ENCODE data around the gene TBC1D1.
A peak's percentile ranks its signal among the peaks of the same experiment; 100 is the strongest.
"Not testable (repeated sequence)": the region's sequence is repeated elsewhere in the genome, so short reads cannot be mapped to it uniquely, and the experiment has no call there.

The TBC1D1 gene

DNA sequence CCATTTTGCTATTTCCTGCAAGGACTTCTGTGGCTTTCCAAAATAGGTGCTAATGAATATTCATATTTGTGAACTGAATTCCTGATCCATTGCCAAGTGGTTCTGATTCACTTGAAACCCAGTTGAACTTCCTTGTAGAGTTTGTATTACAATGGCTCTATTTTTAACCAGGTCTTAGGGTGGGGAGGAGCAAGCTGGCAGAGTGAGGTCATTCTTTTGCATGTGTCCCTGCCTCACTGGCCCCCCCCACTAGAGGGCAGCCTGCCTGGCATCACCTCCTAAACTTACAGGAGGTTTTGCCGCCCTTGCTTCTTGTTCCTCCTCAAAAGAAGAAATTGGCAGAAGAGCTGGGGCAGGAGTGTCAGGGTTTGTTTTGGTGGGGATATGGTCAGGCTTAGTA, 79.8 kb downstream of the TBC1D1 start:
- no peak for DNase-seq

- DNase-seq = no peak
Measured at GRCh38 chr4:37971202-37971601, 80.3 kb downstream of the TBC1D1 start.

- no peak for DNase-seq
Measured at GRCh38 chr4:37973441-37973840, 82.6 kb downstream of the TBC1D1 start.

GRCh38 chr4:37975321-37975822, 84.5 kb downstream of the TBC1D1 start:
- DNase-seq = not testable (repeated sequence)

GRCh38 chr4:37976507-37976906, 85.6 kb downstream of the TBC1D1 start:
- DNase-seq = no peak

DNA sequence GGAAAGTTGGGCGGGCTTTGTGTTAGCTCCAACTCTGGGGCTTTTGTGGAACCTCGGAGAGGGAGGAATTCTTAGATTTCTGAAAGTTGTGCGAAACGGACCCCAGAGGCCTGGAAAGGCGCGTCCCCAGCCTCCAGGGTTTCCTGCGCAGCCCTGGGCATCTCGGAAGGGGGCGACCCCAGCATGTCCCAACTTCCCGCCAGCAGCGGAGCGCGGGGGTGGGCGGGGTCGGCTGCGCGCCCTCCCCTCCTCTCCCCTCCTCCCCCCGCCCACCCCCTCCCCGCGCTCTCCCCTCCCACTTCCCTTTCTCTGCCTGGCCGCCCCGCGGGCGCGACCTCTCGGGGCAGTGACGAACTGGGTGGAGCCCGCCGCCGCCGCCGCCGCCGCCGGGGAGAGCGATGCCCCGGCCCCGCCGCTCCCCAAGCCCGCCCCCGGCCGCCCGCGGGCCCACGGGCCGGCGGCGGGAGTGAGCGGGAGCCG, 86.1 kb downstream of the TBC1D1 start:
- DNase-seq = peak; percentile 37 to 40

DNA sequence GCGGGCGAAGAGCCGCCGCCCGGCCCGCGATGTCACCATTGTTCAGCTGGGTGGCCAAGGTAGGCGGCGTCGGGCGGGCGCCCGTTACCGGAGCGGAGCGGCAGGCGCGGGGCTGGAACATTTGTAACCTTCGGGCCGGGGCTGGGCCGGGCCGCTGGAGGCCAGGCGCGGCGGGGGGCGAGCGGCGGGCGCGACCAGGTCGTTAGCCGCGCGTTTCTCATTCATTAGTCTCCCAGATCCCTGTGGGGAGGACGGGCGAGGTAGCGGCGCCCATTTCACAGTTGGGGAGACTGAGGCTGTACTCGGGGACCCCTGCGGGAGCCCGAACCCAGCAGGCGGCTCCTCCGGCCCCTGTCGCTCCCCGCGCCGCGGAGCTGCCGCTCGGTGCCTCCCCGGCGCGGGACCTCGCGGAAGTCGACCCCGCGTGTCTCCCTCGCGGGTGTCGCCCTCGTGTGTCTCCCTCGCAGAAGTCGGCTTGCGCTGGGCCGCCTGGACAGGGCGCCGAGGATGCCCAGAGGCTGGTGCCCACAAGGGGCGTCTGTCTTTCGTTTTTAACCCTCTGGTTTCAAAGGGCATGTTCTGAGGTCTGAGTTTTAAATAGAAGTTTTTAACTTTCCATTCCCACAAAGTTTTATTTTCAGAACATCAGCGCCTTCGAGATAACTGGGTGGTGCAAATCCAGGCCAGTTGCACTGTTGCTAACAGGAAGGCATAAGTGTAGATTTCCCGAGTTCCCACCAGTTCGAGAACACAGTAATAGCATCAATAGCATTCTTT, 86.8 kb downstream of the TBC1D1 start:
- DNase-seq = peak in 1 of 2 experiments; percentile 14

DNA sequence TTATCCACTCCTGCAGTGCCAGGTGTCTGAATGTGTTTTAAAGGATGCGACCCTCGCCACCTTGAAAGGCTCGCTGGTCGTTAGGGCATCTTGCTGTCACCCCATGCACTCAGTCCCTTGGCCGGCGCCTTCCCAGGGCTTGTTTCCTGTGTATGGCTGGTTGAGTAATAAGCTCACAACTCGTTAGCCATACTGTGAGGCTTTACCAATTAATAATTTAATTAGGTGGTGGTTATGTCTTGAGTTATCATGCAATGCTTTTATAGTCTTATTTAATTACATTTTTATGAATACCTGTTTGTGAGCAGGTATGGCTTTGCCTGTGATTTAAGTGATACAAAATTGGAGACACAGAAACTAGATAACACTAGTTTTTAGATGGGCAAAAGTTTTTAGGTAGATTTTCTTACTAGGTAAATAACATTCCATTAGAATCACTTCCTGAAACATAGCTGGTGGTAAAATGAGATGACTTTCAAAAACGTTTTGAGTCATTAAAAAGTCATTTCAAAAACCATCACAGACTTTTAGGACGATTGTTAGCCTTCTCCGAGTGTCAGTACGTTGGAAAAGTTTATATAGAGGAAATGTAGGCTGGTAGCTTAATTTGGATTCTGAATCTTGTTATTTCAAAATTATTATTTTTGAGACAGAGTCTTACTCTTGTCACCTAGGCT, 87.5 kb downstream of the TBC1D1 start:
- DNase-seq = no peak

DNA sequence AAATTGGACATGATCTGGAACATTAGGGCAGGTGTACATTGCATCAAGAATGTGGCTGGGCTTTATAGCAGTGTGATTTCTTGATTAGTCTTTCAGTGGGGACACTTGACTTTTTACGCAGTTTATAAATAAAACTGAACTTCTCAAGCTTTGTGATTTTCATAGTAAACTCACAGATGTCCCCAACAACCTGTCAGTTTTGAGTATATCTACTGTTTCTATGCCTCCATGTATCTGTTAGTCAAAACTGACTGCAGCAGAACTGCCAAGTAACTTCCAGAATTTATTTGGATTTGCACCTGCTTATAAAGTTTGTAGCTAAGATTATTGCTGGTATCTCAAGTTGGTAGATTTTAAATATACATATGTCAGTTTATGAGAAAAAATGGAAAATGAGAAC, 89.4 kb downstream of the TBC1D1 start:
- DNase-seq = no peak

DNA sequence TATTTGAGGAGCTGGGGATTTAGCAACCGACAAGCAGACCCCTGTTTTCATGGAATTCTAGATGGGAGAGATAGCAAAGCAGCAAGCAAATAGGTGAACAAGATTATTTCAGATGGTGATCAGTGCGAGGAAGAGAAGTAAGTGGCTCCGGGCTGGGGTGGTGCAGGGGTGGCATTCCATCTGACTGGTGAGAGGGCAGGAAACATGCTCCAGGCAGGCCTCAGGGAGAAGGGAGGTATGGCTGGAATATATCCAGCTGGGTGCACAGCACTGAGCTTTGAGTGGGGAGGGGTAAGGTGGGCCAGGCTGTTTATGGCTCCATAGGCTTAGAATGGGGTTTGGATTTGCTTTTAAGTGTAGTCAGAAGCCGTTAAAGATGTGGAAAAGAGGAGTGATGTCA, 90.5 kb downstream of the TBC1D1 start:
- DNase-seq = no peak

- no peak for DNase-seq
Measured at GRCh38 chr4:37981844-37982720, 91.2 kb downstream of the TBC1D1 start.

GRCh38 chr4:37982736-37983135, 91.9 kb downstream of the TBC1D1 start:
- no peak for DNase-seq

- DNase-seq = no peak
Measured at GRCh38 chr4:37983951-37984350, 93.1 kb downstream of the TBC1D1 start.

DNA sequence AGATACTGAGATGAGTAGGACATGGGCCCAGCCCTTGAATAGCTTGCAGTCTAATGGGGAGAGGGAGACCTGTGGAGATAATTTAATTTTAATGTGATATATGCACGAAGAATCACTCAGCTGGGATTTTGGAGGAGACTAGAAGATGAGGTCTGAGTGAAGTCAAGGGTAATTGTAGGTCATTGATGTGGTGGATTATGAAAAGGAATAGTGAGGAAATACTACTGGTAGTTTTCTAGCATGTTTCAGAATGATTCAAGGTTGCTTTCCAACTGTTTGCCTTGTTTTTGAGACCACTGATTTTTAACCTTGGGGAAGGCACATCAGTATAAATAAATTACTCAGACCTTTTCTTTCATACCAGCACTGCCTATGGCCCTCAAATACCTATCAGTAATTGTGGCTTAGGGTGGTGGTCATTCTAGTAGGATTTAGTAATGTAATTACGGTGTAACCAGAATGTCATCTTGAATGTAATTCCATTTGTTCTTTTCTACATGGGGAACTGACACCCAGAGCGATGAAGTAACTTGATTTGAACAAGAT, 94.9 kb downstream of the TBC1D1 start:
- no peak for DNase-seq

DNA sequence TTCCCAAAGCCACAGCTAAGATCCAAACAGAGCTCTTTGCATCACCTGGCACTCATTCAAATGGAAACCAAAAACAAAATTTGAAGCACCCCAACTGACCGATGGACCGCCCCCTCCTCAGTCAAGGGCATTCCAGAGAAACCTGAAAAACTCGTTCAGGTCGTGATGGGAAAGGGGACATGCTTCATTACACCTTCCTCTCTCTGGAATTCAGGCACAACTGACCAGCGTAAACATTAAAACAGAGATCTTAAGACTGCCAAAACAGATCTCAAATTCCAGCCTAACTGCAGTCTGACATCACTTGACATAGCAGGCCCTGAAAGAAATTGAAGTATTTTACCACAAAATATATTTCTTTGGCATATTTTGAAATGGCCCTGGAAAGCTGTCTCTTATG, 97.8 kb downstream of the TBC1D1 start:
- DNase-seq = no peak

- no peak for DNase-seq
Measured at GRCh38 chr4:37989398-37990260, 98.7 kb downstream of the TBC1D1 start.

DNA sequence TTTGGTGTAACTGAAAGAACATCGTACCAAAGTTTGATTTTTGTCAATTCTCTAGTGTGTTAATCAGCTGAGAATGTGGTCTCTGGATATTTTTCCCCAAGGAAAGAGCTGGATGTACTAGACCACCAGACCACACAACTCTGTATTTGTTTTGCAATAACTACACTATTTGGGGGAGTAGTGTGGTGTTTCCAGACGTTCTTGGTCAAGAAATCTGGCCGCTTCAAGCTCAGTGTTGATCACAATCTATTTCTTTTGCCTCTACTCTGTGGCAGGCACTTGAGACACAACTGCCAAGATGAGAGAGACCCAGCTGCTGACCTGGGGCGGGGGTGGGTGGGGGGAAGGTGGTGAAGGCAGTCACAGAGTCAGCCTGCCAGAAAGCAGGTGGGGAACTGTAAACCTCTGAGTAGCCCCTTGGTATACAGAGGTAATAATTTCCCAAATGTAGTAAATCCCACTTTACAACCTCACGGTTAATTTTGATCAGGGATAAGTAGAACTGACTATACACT, 99.9 kb downstream of the TBC1D1 start:
- no peak for DNase-seq

- DNase-seq = no peak
Measured at GRCh38 chr4:37991623-37992410, 100.9 kb downstream of the TBC1D1 start.

- no peak for DNase-seq
Measured at GRCh38 chr4:37993806-37994205, 102.9 kb downstream of the TBC1D1 start.

GRCh38 chr4:37994569-37994968, 103.7 kb downstream of the TBC1D1 start:
- no peak for DNase-seq

Data from NCI-H1930 (cell line).